HuH-7.5 (cell line): ENCODE measurements around the gene ANTXR1.
"Not testable (repeated sequence)": the region's sequence is repeated elsewhere in the genome, so short reads cannot be mapped to it uniquely, and the experiment has no call there.

Experiments used
- DNase-seq: peaks from one replicate; pipeline ENCODE4 v3.0.0; 2011; ENCODE audit warnings: low spot score

Gene ANTXR1

DNA sequence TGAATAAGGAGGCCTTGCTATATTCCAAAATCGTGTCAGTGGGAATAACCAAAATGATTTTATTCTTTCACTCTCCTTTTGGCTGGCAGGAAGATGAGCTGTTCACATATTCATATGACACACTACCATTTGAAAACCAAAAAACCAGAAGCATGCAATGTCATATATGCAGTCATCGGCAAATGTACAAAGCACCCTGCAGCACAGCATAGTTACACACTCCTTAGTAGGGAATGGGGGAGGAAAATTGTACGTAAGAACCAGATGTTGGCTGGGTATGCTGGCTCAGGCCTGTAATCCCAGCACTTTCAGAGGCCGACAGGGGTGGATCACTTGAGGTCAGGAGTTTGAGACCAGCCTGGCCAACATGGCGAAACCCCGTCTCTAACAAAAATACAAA lies 197.4 kb downstream of the ANTXR1 start:
- DNase-seq, result no peak

DNA sequence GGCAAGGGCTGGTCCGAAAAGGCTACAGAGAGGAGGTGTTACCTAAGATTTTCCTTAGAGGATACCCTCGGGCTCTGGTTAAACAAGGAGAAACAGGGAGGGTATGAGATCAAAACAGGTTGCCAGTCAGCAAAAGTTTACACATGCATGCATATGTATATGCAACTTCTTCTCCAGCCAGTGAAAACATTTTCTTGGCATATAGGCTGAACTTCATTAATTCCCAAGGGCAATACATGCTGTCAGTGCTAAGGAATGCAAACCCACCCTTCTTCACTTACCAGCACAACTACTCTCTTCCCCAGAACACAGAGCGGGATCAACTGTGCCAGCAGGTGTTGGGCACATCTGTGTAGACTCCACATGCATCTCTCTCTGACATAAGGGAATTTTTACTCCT lies 198.1 kb downstream of the ANTXR1 start:
- no peak for DNase-seq

DNA sequence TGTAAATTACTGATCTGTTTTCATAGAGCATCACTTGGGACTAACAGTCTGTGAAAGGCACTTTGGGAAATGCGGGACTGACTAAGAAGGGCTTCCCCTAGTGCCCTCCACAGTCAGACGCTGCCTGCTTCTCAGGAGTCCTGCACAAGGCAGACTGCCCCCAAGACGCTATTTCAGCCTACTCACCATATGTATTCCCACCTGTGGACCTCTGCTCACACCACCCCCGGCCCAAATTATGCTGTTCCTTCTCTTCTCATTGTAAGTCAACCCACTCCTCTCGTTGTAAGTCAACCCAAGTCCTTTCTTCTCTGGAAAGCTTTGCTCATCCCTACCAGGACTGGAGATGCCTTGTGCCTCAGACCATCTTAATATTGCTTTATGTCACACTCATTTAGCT lies 198.7 kb downstream of the ANTXR1 start:
- no peak for DNase-seq

GRCh38 chr2:69212238-69213028 lies 199.5 kb downstream of the ANTXR1 start:
- no peak for DNase-seq

GRCh38 chr2:69213201-69213600 lies 200.2 kb downstream of the ANTXR1 start:
- DNase-seq, result no peak

- no peak for DNase-seq
Observed at GRCh38 chr2:69213782-69214181, 200.8 kb downstream of the ANTXR1 start.

DNA sequence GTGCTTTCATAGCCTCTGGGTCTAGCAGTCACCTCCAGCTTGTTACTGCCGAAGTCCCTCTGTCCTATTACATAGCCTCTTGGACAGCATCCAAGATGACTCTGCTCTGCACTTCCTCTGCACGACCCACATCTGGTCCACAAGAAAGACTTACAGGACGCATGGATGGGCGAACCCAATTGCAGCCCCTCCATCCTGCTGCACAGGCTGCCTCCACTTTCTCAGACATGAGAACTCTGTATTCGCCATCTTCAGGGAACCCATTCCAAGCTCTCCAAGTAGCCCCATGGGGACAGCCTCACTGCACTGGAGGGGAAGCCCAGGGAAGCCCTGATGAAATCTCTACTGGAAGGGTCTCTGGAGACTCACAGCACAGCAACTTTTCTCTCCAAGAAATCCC lies 201.9 kb downstream of the ANTXR1 start:
- no peak for DNase-seq

GRCh38 chr2:69216535-69217332 lies 203.8 kb downstream of the ANTXR1 start:
- DNase-seq, result no peak

DNA sequence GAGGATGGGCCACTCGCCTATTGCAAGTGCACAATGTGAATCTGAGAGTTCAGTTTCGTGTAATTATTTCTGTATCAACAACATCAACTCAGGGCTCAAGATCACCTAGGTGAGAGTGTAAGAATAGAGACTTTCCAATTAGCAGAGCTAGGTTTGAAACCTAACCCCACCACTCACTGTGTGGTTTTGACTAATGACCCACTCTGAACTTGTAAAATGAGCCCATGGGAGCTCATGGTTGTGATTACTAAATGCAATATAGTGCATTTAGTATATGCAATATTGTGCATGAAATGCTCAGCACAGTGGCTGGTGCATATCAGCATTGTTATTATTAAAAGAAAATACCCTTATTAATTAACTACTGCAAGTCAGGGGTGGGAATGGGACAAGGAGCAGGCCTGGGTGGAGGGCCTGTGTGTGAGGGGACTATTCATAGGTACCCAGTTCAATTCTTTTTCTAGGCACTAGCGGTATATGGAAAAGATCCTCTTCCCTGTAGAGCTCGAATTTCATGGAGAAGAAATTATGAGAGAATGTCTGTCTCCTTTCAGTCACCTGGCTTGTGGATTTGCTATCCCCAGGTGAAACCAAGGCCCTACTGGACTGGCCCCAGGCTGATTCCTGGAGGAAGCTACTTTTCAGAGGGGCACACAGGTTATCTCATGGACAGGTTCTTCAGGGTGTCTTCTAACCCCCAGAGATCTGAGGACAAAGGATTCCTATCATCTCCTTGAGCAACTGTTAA lies 204.5 kb downstream of the ANTXR1 start:
- no peak for DNase-seq

DNA sequence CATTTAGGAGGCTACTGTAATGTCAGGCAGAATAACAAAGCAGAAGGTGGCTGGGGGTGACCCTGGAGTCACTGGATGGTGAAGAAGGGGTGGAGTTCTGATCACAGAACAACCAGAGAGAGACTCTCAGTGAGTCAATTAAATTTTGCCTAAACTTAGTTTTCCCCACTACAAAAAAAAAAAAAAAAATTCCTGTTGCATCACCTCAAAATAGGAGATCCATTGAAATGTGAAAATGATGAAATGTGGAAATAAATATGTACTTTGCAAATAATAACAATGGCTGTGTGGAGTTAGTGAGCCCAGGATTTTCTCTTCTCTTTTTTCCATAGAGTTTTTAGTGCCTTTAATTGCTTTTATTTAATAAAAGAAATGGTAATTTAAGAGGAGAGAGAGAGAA lies 208.5 kb downstream of the ANTXR1 start:
- DNase-seq, result no peak

DNA sequence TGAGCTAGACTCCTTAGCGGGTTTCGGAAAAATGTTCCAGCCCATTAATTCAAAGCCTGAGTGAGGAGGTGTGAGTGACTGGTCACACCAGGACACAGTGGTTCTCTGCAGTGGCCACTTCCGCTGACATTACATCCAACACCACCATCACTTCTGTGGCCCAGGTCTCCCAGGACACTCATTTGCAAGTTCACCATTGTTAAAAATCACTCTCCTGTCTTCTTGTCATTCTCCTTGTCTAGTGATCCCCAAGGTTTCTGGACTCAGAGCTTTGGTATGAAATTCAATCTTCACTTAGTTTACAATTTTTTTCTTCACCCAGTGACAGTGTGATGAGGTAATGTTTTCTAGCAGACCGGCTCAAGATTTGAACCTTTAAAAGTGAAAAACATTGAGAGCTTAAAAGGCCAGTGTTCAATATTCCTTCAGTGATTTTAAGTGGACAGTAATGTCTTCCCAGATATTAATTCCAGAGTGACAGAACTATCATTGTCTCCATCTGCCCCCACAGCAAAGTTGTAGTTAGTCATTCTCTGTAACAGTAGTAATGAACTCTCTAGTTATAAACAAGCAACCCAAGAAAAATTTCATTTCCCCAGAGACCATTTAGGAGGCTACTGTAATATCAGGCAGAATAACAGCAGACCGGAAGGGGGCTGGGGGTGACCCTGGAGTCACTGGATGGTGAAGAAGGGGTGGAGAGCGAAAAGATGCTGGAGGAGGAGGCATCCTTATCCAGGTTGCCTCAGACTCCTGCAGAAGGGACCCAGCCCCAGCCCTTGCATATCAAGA lies 209.2 kb downstream of the ANTXR1 start:
- DNase-seq, result no peak

DNA sequence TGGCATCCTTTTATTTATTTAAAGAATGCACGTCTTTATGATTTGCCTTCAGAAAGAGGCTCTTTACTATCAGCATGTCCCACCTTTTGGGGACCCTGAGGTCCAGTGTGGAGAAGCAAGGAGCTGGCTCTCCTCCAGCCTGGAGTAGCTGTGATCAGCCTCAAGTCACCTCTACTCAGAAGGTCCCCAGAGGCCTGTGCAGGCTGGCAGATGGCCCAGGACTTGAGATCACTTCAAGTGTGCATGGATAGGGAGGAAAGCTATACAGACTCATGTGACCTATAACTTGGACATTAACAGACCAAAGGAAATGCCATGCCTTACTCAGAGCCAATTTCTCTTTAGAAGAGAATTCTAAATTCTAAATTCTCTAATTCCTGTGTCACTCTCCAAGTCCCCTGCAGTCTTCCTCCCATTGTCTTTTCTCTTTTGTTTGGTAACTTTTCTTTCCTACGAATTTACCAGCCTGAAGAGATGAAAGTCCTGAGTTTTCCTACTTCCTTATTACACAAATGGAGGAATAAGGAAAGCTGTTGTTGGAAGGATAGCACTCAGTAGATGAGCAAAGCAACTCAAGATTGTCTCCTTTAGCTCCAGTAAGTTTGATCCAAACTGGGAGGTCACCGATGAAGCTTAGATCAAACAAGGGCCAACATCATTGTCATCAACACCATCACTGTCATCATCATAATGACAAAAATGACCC lies 210.1 kb downstream of the ANTXR1 start:
- no peak for DNase-seq

GRCh38 chr2:69223759-69224511 lies 211.0 kb downstream of the ANTXR1 start:
- no peak for DNase-seq

DNA sequence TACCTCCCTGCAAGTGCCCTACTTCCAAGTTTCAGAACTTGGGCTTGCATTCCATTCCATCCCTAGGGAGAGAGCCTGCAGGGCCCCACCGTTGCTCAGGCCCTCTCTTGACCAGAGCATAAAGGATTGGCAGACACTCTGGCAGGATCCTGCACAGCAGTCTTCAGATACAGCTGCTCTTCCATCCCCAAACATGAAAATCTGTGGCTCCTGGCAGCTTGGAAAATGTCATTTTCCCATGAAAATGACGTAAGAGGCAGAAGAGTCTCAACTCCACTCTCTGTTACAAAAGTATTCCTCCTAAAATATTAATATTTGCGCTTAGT lies 211.5 kb downstream of the ANTXR1 start:
- no peak for DNase-seq

DNA sequence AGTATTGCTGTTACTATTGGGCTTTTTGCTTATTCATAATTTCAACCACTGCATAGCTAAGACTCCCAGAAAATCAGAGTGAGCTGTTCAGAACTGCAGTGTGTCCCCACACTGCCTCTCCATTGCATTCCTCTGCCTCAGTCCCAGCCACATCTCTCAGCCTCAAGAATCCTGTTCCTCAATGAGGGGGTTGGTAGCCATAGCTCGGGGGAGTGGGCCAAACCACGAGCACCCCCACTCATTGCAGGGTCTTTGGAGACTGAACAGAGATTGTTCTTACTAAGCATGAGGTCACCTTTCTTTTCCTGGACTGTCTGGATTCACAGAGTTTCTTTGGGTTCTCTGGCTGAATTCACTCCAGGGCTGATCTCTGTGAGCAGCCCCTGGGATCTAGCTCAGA lies 213.0 kb downstream of the ANTXR1 start:
- no peak for DNase-seq

DNA sequence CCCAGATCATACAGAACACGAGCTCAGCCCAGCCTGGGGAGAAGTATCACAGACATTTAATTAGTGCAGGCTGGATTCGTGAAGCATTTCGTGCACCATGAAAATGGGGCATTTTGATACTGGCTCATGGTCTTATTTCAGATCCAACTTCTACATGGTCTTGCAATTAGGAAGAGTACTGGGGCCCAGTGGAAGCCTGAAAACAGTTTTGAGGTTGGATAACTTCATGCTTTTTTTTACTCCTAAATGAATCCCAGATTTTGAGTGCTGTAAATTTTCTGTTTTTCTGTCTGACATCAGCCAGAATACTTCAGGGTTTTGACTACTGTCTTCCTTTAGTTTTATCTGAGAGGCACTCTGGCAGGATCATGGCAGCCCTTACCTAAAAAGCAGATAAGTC lies 213.9 kb downstream of the ANTXR1 start:
- DNase-seq, result no peak

- DNase-seq, result no peak
Observed at GRCh38 chr2:69227716-69228115, 214.7 kb downstream of the ANTXR1 start.

DNA sequence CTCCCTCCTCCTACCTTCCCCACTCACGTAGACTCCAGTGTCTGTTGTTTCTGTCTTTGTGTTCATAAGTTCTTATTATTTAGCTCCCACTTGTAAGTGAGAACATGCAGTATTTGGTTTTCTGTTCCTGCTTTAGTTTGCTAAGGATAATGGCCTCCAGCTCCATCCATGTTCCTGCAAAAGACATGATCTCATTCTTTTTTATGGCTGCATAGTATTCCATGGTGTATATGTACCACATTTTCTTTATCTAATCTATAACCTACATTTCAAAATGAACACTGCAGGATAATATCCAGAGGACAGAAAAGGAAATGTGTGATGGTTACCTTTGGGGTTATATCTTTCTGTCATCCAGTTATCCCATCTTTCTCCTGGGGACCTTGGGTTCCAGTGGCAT lies 218.0 kb downstream of the ANTXR1 start:
- DNase-seq, result not testable (repeated sequence)

- no peak for DNase-seq
Observed at GRCh38 chr2:69231612-69232277, 218.8 kb downstream of the ANTXR1 start.

GRCh38 chr2:69235835-69236234 lies 222.9 kb downstream of the ANTXR1 start:
- not testable (repeated sequence) for DNase-seq
